Liver (tissue), 3 donors: ENCODE measurements around the gene GALNTL6.

ENCODE experiments used
- FOXA2 ChIP-seq: IDR thresholded peaks from 2 replicates; pipeline ENCODE4 v1.6.1; 2016; ENCODE audit warnings: antibody characterized with exemption
- HNF4A ChIP-seq, 2 donors: conservative IDR thresholded peaks; 2 replicates each; pipeline ENCODE4 v1.6.1; 2016; ENCODE audit warnings: antibody characterized with exemption in 2 of 2, mild to moderate bottlenecking in 2 of 2
- RAD21 ChIP-seq, 2 donors: IDR thresholded peaks; 2 replicates each; pipeline ENCODE4 v1.6.1; 2016; ENCODE audit warnings: antibody characterized with exemption in 2 of 2, mild to moderate bottlenecking in 2 of 2
- RXRA ChIP-seq, 2 donors: IDR thresholded peaks; 2 replicates each; pipeline ENCODE4 v1.6.1; 2017 to 2018; ENCODE audit warnings: antibody characterized with exemption in 2 of 2, mild to moderate bottlenecking in 1 of 2
- SP1 ChIP-seq: IDR thresholded peaks from 2 replicates; pipeline ENCODE4 v1.6.1; 2018; ENCODE audit warnings: antibody characterized with exemption, mild to moderate bottlenecking
- YY1 ChIP-seq: IDR thresholded peaks from 2 replicates; pipeline ENCODE4 v1.6.1; 2016; ENCODE audit warnings: antibody characterized with exemption, mild to moderate bottlenecking
- TF ChIP-seq, protein P1 (sequence below): IDR thresholded peaks from 2 replicates; pipeline ENCODE4 v1.6.1; 2016; ENCODE audit warnings: antibody characterized with exemption
- TF ChIP-seq, protein P2 (sequence below): fragments of 150-350 bp; IDR thresholded peaks from 2 replicates; pipeline ENCODE4 v1.5.1; 2017; ENCODE audit warnings: improper control_type of control experiment, low read depth, low read length; ENCODE audit not compliant: missing input control
- TF ChIP-seq, protein P3 (sequence below): IDR thresholded peaks from 2 replicates; pipeline ENCODE4 v1.6.1; 2016; ENCODE audit warnings: antibody characterized with exemption
- donor health status: healthy.
- donor health status: healthy.

DNA sequence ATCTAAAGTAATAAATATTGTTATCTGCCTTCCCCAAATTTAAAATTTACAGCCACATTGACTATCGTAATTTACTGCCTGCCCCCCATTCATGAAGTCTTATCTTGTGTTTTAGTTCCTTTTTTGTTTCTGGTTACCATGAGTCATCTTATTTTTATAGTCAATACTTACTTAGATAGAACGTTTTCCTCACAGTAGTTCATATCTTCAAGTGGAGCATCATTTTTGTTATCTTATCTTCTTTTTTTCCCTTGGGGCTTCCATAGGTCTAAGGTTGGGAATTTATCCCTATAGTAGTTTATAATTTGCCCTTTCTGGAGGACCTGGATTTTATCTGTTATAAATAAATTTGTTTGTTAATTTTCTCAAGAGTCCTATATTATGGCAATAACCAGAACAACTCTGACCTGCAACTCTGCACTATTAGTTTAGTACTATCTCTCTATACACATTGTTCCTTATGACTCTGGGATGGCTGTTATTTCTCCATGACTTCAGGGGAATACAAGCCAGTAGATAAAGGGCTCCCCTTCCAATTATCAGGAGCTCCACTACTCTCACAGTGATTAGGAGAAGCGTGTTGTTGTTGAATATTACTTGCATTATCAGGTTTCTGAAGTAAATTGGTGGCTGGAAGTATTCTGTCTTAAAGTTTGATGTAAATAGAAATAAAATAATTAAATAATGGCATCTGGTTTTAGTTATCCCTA is 330.6 kb downstream of the GALNTL6 start:
- TF ChIP-seq, protein P1, sequence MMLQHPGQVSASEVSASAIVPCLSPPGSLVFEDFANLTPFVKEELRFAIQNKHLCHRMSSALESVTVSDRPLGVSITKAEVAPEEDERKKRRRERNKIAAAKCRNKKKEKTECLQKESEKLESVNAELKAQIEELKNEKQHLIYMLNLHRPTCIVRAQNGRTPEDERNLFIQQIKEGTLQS: no peak
- TF ChIP-seq, protein P2, sequence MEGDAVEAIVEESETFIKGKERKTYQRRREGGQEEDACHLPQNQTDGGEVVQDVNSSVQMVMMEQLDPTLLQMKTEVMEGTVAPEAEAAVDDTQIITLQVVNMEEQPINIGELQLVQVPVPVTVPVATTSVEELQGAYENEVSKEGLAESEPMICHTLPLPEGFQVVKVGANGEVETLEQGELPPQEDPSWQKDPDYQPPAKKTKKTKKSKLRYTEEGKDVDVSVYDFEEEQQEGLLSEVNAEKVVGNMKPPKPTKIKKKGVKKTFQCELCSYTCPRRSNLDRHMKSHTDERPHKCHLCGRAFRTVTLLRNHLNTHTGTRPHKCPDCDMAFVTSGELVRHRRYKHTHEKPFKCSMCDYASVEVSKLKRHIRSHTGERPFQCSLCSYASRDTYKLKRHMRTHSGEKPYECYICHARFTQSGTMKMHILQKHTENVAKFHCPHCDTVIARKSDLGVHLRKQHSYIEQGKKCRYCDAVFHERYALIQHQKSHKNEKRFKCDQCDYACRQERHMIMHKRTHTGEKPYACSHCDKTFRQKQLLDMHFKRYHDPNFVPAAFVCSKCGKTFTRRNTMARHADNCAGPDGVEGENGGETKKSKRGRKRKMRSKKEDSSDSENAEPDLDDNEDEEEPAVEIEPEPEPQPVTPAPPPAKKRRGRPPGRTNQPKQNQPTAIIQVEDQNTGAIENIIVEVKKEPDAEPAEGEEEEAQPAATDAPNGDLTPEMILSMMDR: no peak
- TF ChIP-seq FOXA2 (no peak), RAD21 (IDR thresholded peaks at IDR 0.05) (no peak), HNF4A (conservative IDR thresholded peaks at IDR 0.05) (no peak), RXRA (IDR thresholded peaks at IDR 0.05) (no peak), YY1 (no peak), SP1 (no peak)
- TF ChIP-seq, protein P3, sequence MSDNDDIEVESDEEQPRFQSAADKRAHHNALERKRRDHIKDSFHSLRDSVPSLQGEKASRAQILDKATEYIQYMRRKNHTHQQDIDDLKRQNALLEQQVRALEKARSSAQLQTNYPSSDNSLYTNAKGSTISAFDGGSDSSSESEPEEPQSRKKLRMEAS: no peak
